Spleen (tissue), 11 donors: ENCODE measurements around the gene EDAR. TPM values are rescaled to one million over a fixed set of nuclear protein-coding genes. Genes with fewer than 3 reads are reported as not detected.

Source experiments
- DNase-seq: peaks from one replicate; pipeline ENCODE4 v3.0.0-alpha.2; 2020
- H3K27ac ChIP-seq, 8 donors: fragments of 200-600 bp; sonication (generic) in 7 of 8; 1 replicate in 4 of 8; 2 replicates in 4 of 8; pipeline versions ENCODE4 v1.5.0 to v1.8.0; 2016 to 2021; ENCODE audit warnings: inconsistent platforms in 4 of 8, mild to moderate bottlenecking in 4 of 8, moderate library complexity in 1 of 8
- H3K27me3 ChIP-seq, 7 donors: fragments of 200-600 bp; sonication (generic) in 6 of 7; replicated peaks in 1 of 7; 1 replicate in 4 of 7; 2 replicates in 3 of 7; pipeline versions ENCODE4 v1.5.0 to v1.8.0; 2016 to 2021; ENCODE audit warnings: inconsistent platforms in 3 of 7, mild to moderate bottlenecking in 1 of 7
- H3K36me3 ChIP-seq, 6 donors: fragments of 200-600 bp; sonication (generic) in 5 of 6; 1 replicate in 4 of 6; 2 replicates in 2 of 6; pipeline versions ENCODE4 v1.5.0 to v1.8.0; 2016 to 2021; ENCODE audit warnings: inconsistent platforms in 2 of 6
- H3K4me1 ChIP-seq, 6 donors: fragments of 200-600 bp; sonication (generic) in 5 of 6; 1 replicate in 3 of 6; 2 replicates in 3 of 6; pipeline versions ENCODE4 v1.5.0 to v1.8.0; 2016 to 2021; ENCODE audit warnings: inconsistent platforms in 3 of 6
- H3K4me3 ChIP-seq, 8 donors: fragments of 200-600 bp; sonication (generic) in 7 of 8; 1 replicate in 4 of 8; 2 replicates in 4 of 8; pipeline versions ENCODE4 v1.5.0 to v1.8.0; 2016 to 2021; ENCODE audit warnings: inconsistent platforms in 4 of 8, mild to moderate bottlenecking in 4 of 8, moderate library complexity in 2 of 8
- H3K9me3 ChIP-seq, 8 donors: fragments of 200-600 bp; sonication (generic) in 7 of 8; 1 replicate in 4 of 8; 2 replicates in 4 of 8; pipeline versions ENCODE4 v1.5.0 to v1.8.0; 2016 to 2021; ENCODE audit warnings: inconsistent platforms in 4 of 8
- POLR2A ChIP-seq, 3 donors: fragments of 450-650 bp; IDR thresholded peaks; one replicate each; pipeline ENCODE4 v1.5.1; 2017; ENCODE audit warnings: antibody characterized with exemption in 3 of 3, mild to moderate bottlenecking in 1 of 3
- POLR2AphosphoS5 ChIP-seq, 3 donors: sonication (generic); formaldehyde crosslinking; IDR thresholded peaks; one replicate each; pipeline ENCODE4 v1.5.1; 2017; ENCODE audit warnings: antibody characterized with exemption in 3 of 3
- WGBS, 5 donors: extraction: QIAGEN DNeasy Blood & Tissue Kit in 3 of 5; methylation state at CpG; one replicate each; pipeline versions ENCODE4 v1.1.5 to v1.1.7; 2013 to 2018; 5-methylcytosine and 5-hydroxymethylcytosine counted together
- intact Hi-C: fragments of 100-400 bp; cut with DNase I; formaldehyde crosslinking; loops from one replicate; pipeline ENCODE4 v1.15.0; 2023; ENCODE audit warnings: low total_unique reads
- polyA plus RNA-seq, 3 donors: library from polyadenylated mRNA; stranded (reverse); fragments of 200-250 nt; gene quantifications; one replicate each; pipeline ENCODE4 v1.2.1, GENCODE V29; 2013
- total RNA-seq, 7 donors: library from RNA; depleted of rRNA in 3 of 7; stranded (reverse); fragments of >200 nt in 3 of 7; fragmentation: NEBNext Ultra II Directional in 4 of 7; extraction: Animal tissue kit (Norgen Biotek cat#: 25700) in 4 of 7; gene quantifications; one replicate each; pipeline versions ENCODE4 v1.1.0 to v1.2.1, GENCODE V29; 2016 to 2021
- TF ChIP-seq, protein P1 (sequence below), 11 experiments: fragments of 200-600 bp in 7 of 11; fragments of 450-650 bp in 4 of 11; sonication (generic) in 4 of 11; IDR thresholded peaks in 8 of 11; conservative IDR thresholded peaks in 3 of 11; 1 replicate in 7 of 11; 2 replicates in 4 of 11; pipeline versions ENCODE4 v1.4.0 to v1.8.0; 2016 to 2021; ENCODE audit warnings: antibody characterized with exemption in 11 of 11, inconsistent platforms in 4 of 11, mild to moderate bottlenecking in 1 of 11
- donor health status: healthy with polysubstance abuse.
- donor health status: DM: no; HTN: no; CAD: no; lungs with moderate emphysema.
- donor health status: DM: no; HTN: no; CAD: no.
- donor health status: Bipolar disorder and iron deficiency.
- donor health status: healthy.
- donor health status: DM: no; HTN: no; CAD: no.
- donor health status: DM: yes; HTN: yes; CAD: no.

EDAR gene
- total and polyA plus RNA-seq, 10 donors = 0.02 to 0.67 (median 0.15) TPM; not detected in 2

DNA sequence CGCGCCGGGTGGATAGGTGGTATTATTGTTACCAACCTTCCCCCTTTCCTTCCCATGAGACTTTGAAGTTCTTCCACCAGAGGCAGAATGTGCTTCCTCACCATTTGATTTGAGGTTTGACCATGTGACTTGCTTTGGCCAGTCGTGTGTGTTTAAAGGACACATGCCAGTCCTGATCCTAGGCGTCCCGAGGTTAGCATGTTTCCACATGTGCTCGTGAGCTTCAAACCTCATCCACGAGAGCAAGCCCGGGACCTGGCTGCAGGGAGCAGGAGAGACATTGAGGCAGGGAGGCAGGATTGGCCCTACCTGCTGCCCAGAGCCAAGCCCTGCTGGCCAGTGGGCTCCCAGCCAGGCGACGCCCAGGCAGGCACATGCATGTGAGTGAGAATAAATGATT lies 27.4 kb upstream of the EDAR start:
- TF ChIP-seq POLR2A (IDR thresholded peaks at IDR 0.05) (no peak), POLR2AphosphoS5 (IDR thresholded peaks at IDR 0.05) (no peak)
- TF ChIP-seq, protein P1, sequence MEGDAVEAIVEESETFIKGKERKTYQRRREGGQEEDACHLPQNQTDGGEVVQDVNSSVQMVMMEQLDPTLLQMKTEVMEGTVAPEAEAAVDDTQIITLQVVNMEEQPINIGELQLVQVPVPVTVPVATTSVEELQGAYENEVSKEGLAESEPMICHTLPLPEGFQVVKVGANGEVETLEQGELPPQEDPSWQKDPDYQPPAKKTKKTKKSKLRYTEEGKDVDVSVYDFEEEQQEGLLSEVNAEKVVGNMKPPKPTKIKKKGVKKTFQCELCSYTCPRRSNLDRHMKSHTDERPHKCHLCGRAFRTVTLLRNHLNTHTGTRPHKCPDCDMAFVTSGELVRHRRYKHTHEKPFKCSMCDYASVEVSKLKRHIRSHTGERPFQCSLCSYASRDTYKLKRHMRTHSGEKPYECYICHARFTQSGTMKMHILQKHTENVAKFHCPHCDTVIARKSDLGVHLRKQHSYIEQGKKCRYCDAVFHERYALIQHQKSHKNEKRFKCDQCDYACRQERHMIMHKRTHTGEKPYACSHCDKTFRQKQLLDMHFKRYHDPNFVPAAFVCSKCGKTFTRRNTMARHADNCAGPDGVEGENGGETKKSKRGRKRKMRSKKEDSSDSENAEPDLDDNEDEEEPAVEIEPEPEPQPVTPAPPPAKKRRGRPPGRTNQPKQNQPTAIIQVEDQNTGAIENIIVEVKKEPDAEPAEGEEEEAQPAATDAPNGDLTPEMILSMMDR (IDR thresholded peaks at IDR 0.05 in 8 of 11, conservative IDR thresholded peaks at IDR 0.05 in 3 of 11) = no peak
- 85 to 94% (median 89%) methylated on average over 11 of the region's 11 CpGs for WGBS, 5 donors

DNA sequence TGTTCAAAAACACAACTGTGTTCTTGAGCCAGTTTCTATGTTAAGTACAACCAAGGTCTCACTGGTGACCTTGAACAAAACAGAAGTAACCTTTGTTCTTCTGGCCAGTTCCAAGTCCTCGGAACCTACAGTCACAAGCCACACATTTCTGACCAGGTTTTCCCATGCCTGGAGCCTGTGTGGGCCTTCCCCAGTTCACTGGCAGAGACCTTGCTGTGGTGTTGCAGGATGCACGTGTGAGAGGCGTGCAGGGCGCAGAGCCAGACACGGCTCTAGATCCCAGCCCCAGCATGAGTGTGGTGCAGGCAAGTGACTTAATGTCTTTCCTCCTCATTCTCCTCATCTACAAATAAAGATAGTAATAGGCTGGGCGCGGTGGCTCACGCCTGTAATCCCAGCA lies 25.5 kb upstream of the EDAR start:
- no peaks in the 10 kb centered on the region for H3K9me3 ChIP-seq
- intact Hi-C loops = no loop called here
- H3K4me1 ChIP-seq = no peaks in the 10 kb centered on the region
- no peak overlapping the region for H3K4me3 ChIP-seq
- 86 to 97% (median 88%) methylated on average over 8 of the region's 8 CpGs for WGBS, 5 donors
- H3K27ac ChIP-seq = no peak overlapping the region
- no peaks in the 10 kb centered on the region for H3K36me3 ChIP-seq
- TF ChIP-seq POLR2AphosphoS5 (IDR thresholded peaks at IDR 0.05) = no peak
- TF ChIP-seq, protein P1 (IDR thresholded peaks at IDR 0.05 in 8 of 11, conservative IDR thresholded peaks at IDR 0.05 in 3 of 11) = no peak
- TF ChIP-seq POLR2A (IDR thresholded peaks at IDR 0.05) = no peak
- no peak for DNase-seq
- peaks cover 0 to 14% (median 0%) of the 10 kb centered on the region in 7 donors for H3K27me3 ChIP-seq

More for the DNA sequence above, 27.4 kb upstream of the EDAR start:
- no peaks in the 10 kb centered on the region for H3K36me3 ChIP-seq
- no peaks in the 10 kb centered on the region for H3K9me3 ChIP-seq
- intact Hi-C loops = no loop called here
- H3K27ac ChIP-seq = no peak overlapping the region
- no peak overlapping the region for H3K4me3 ChIP-seq
- H3K4me1 ChIP-seq = no peaks in the 10 kb centered on the region
- DNase-seq = no peak
- peaks cover 0 to 21% (median 0%) of the 10 kb centered on the region in 7 donors for H3K27me3 ChIP-seq

DNA sequence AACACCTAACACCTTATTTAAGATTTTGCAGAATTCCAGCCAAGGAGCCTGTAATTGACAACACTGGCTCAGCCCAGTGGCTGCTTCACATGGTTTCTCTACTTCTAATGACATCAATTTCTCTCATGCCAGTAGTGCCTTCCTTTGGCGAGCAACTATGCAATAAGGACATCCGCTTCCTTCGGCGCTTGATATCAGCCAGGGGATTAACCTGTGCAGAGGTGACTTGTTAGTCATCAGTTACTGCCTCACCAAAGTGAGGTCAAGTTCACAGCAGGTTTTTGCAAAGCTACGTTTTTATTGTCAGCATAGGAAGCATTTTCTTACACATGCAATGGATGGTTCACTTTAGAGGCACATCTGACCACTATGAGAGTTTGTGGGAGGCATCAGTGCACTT lies 24.0 kb upstream of the EDAR start:
- H3K27ac ChIP-seq = no peak overlapping the region
- H3K9me3 ChIP-seq = no peaks in the 10 kb centered on the region
- intact Hi-C loops = no loop called here
- no peak for DNase-seq
- TF ChIP-seq, protein P1 (IDR thresholded peaks at IDR 0.05 in 8 of 11, conservative IDR thresholded peaks at IDR 0.05 in 3 of 11) = no peak
- TF ChIP-seq POLR2A (IDR thresholded peaks at IDR 0.05) = no peak
- no peaks in the 10 kb centered on the region for H3K36me3 ChIP-seq
- no peak overlapping the region for H3K4me3 ChIP-seq
- no peaks in the 10 kb centered on the region for H3K4me1 ChIP-seq
- WGBS, 5 donors = 83 to 89% (median 86%) methylated on average over 5 of the region's 5 CpGs
- H3K27me3 ChIP-seq = no peaks in the 10 kb centered on the region

DNA sequence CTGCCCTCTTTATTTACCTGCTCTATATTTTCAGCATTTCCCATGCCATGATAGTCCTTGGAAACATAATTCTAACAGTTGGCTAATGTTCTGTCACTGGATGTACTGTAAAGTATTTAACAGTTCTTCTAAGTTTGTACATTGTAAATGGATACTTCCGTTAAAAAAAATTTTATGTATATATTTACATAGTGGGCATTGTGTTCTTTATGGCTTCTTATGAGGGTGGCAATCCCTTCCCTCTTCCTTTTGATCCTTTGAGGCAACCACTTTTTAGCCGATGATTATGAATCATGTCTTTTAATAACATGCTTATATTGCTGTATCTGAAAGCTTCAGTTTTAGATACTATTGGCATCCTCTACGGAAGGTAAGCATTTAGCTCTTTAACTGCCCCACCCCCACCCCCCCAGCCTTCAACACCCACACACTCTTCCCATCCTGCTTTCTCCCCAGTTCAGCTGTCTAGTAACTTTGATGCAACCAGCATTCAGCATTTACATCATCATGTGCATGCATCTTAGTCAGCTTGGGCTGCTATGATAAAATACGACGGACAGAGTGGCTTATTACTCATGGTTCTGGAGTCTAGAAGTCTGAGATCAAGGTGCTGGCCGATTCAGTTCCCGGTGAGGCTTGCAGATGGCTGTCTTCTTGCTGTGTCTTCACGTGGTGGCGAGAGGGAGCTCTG lies 21.0 kb upstream of the EDAR start:
- no peaks in the 10 kb centered on the region for H3K36me3 ChIP-seq
- no peaks in the 10 kb centered on the region for H3K27me3 ChIP-seq
- no peaks in the 10 kb centered on the region for H3K4me1 ChIP-seq
- no peaks in the 10 kb centered on the region for H3K9me3 ChIP-seq
- no peak for DNase-seq
- 66 to 85% (median 78%) methylated on average over 9 of the region's 9 CpGs for WGBS, 5 donors
- no peak overlapping the region for H3K27ac ChIP-seq
- no peak overlapping the region for H3K4me3 ChIP-seq
- intact Hi-C loops = no loop called here
- no peak for TF ChIP-seq POLR2A (IDR thresholded peaks at IDR 0.05)
- TF ChIP-seq POLR2AphosphoS5 (IDR thresholded peaks at IDR 0.05) = no peak
- TF ChIP-seq, protein P1 (IDR thresholded peaks at IDR 0.05 in 8 of 11, conservative IDR thresholded peaks at IDR 0.05 in 3 of 11) = no peak
